Prostate gland (tissue), 2 donors: ENCODE results near the gene MGLL.

Experiments used
- CTCF ChIP-seq, 4 experiments: fragments of 200-600 bp in 2 of 4; fragments of 450-650 bp in 2 of 4; sonication (generic) in 2 of 4; IDR thresholded peaks; 1 replicate in 3 of 4; 2 replicates in 1 of 4; pipeline ENCODE4 v1.5.1; 2016 to 2019; ENCODE audit warnings: antibody characterized with exemption in 4 of 4, mild to moderate bottlenecking in 2 of 4, moderate library complexity in 2 of 4
- POLR2A ChIP-seq: fragments of 450-650 bp; IDR thresholded peaks from one replicate; pipeline ENCODE4 v1.6.1; 2016; ENCODE audit warnings: antibody characterized with exemption, mild to moderate bottlenecking
- POLR2AphosphoS5 ChIP-seq: sonication (generic); formaldehyde crosslinking; IDR thresholded peaks from one replicate; pipeline ENCODE4 v1.6.1; 2017; ENCODE audit warnings: antibody characterized with exemption

GRCh38 chr3:127835993-127836882 lies 13.9 kb upstream of the MGLL start:
- TF ChIP-seq CTCF (IDR thresholded peaks at IDR 0.05) (no peak), POLR2A (no peak), POLR2AphosphoS5 (no peak)
